Activated B cell treated with CpG ODN at 0.5 μM for 24 hours (primary cell): ENCODE measurements around the gene TRIM2. TPM values are rescaled to one million over a fixed set of nuclear protein-coding genes. Genes with fewer than 3 reads are reported as not detected.

Experiments
- ATAC-seq: fragments of 200-7000 bp; cut with Tn5 transposase; one replicate; pipeline ENCODE4 v1.10.0; 2021; ENCODE audit warnings: low read depth, mild to moderate bottlenecking, moderate library complexity
- CTCF ChIA-PET: fragments of 350-600 bp; sonication (Branson Sonifier 250); formaldehyde crosslinking; loops from one replicate; lab custom pipeline; 2021; ENCODE audit warnings: antibody characterized with exemption; lab: Charles Lee
- POLR2A ChIA-PET: fragments of 350-600 bp; sonication (Branson Sonifier 250); formaldehyde crosslinking; loops from one replicate; lab custom pipeline; 2021; ENCODE audit warnings: antibody characterized with exemption; lab: Charles Lee
- DNase-seq: peaks from one replicate; pipeline ENCODE4 v3.0.0; 2022
- H3K27ac Mint-ChIP-seq: one replicate; pipeline ENCODE4 v1.8.0; 2020; ENCODE audit warnings: mixed read lengths
- H3K27me3 Mint-ChIP-seq: one replicate; pipeline ENCODE4 v1.8.0; 2021; ENCODE audit warnings: mixed read lengths
- H3K36me3 Mint-ChIP-seq: one replicate; pipeline ENCODE4 v1.8.0; 2021; ENCODE audit warnings: low read depth, mixed read lengths
- H3K4me1 Mint-ChIP-seq: one replicate; pipeline ENCODE4 v1.8.0; 2021; ENCODE audit warnings: mixed read lengths
- H3K4me3 Mint-ChIP-seq: one replicate; pipeline ENCODE4 v1.8.0; 2020; ENCODE audit warnings: mild to moderate bottlenecking, mixed read lengths
- H3K9me3 Mint-ChIP-seq: one replicate; pipeline ENCODE4 v1.8.0; 2020; ENCODE audit warnings: mixed read lengths
- intact Hi-C: fragments of 100-400 bp; cut with micrococcal nuclease; formaldehyde crosslinking; loops from one replicate; pipeline ENCODE4 v1.15.1; 2024
- total RNA-seq: library from RNA; stranded (reverse); gene quantifications from 2 replicates; pipeline ENCODE4 v1.2.3, GENCODE V29; 2022
- TF ChIP-seq, protein P1 (sequence below): fragments of 200-600 bp; IDR thresholded peaks from one replicate; pipeline ENCODE4 v1.8.0; 2022; ENCODE audit warnings: antibody characterized with exemption, mild to moderate bottlenecking

TRIM2 gene
- total RNA-seq, 1 donor from 2014 or later: 5.1 TPM

- ChIA-PET CTCF (interaction anchor here (1.5 kb wide), 1 partner anchor 474 kb away, joined by 3 read pairs; no protein-coding TSS in a partner anchor), POLR2A (no interaction called here)
- Mint-ChIP-seq H3K4me1 (no peaks in the 10 kb centered on the region), H3K9me3 (peaks cover 2% of the 10 kb centered on the region), H3K4me3 (no peak overlapping the region), H3K27me3 (peaks cover 22% of the 10 kb centered on the region), H3K27ac (no peak overlapping the region), H3K36me3 (no peaks in the 10 kb centered on the region)
- no peak for DNase-seq
- TF ChIP-seq, protein P1, sequence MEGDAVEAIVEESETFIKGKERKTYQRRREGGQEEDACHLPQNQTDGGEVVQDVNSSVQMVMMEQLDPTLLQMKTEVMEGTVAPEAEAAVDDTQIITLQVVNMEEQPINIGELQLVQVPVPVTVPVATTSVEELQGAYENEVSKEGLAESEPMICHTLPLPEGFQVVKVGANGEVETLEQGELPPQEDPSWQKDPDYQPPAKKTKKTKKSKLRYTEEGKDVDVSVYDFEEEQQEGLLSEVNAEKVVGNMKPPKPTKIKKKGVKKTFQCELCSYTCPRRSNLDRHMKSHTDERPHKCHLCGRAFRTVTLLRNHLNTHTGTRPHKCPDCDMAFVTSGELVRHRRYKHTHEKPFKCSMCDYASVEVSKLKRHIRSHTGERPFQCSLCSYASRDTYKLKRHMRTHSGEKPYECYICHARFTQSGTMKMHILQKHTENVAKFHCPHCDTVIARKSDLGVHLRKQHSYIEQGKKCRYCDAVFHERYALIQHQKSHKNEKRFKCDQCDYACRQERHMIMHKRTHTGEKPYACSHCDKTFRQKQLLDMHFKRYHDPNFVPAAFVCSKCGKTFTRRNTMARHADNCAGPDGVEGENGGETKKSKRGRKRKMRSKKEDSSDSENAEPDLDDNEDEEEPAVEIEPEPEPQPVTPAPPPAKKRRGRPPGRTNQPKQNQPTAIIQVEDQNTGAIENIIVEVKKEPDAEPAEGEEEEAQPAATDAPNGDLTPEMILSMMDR: no peak
- intact Hi-C loops: no loop called here
- ATAC-seq: no peak
These were observed 34.5 kb upstream of the TRIM2 start for GRCh38 chr4:153169776-153170175.

- H3K4me1 Mint-ChIP-seq: no peaks in the 10 kb centered on the region
- intact Hi-C loops: no loop called here
- no peaks in the 10 kb centered on the region for H3K9me3 Mint-ChIP-seq
- H3K36me3 Mint-ChIP-seq: no peaks in the 10 kb centered on the region
- no peak overlapping the region for H3K27ac Mint-ChIP-seq
- POLR2A ChIA-PET: no interaction called here
- CTCF ChIA-PET: interaction anchor here (1.5 kb wide), 1 partner anchor 473 kb away, joined by 3 read pairs; no protein-coding TSS in a partner anchor
- ATAC-seq (no peak), DNase-seq (no peak)
- H3K4me3 Mint-ChIP-seq: no peak overlapping the region
- TF ChIP-seq, protein P1: no peak
- peaks cover 20% of the 10 kb centered on the region for H3K27me3 Mint-ChIP-seq
These were observed 33.8 kb upstream of the TRIM2 start for GRCh38 chr4:153170407-153170806.

- H3K4me3 Mint-ChIP-seq: no peak overlapping the region
- ATAC-seq (no peak), DNase-seq (no peak)
- H3K27ac Mint-ChIP-seq: no peak overlapping the region
- no peaks in the 10 kb centered on the region for H3K36me3 Mint-ChIP-seq
- POLR2A ChIA-PET: no interaction called here
- CTCF ChIA-PET: no interaction called here
- H3K27me3 Mint-ChIP-seq: peaks cover 5% of the 10 kb centered on the region
- TF ChIP-seq, protein P1: no peak
- intact Hi-C loops: no loop called here
- H3K4me1 Mint-ChIP-seq: no peaks in the 10 kb centered on the region
- no peaks in the 10 kb centered on the region for H3K9me3 Mint-ChIP-seq
These were observed 29.2 kb upstream of the TRIM2 start for GRCh38 chr4:153174821-153175567.

DNA sequence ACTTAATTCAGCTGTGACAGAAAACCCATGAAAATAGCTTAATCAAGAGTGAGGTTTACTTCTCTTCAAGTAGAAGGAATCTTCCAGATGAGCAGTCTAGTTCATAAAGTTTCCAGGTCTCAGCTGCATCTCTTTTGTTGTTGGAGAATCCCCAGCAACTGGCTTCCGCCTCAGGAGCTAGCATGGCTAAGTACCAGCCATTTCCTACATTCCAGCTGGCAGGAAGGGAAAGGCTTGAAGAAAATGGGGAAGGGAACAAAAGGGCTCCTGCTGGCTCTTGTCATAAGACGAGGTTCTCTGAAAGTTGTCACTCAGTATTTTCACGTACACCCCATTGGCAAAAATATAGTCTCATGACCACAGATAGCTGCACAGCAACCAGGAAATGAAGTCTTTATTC is 27.3 kb upstream of the TRIM2 start:
- ChIA-PET CTCF (no interaction called here), POLR2A (no interaction called here)
- Mint-ChIP-seq H3K27me3 (peaks cover 5% of the 10 kb centered on the region), H3K4me1 (no peaks in the 10 kb centered on the region), H3K27ac (no peak overlapping the region), H3K4me3 (no peak overlapping the region), H3K9me3 (no peaks in the 10 kb centered on the region), H3K36me3 (no peaks in the 10 kb centered on the region)
- ATAC-seq (no peak), DNase-seq (no peak)
- intact Hi-C loops: no loop called here
- TF ChIP-seq, protein P1: no peak

DNA sequence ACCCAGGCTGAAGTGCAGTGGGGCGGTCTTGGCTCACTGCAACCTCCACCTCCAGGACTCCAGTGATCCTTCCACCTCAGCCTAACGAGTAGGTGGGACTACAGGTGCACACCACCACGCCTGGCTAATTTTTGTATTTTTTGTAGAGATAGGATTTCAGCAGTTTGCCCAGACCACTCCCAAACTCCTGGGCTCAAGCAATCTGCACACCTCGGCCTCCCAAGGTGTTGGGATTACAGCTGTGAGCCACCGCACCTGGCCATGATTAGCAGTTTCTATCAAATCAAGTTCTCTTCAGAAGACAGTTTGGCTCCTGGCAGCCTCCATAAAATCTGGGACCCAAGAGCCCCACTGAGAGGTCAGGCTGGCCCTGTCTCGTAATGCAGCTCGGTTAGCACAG is 26.4 kb upstream of the TRIM2 start:
- Mint-ChIP-seq H3K4me1 (no peaks in the 10 kb centered on the region), H3K4me3 (no peak overlapping the region), H3K9me3 (no peaks in the 10 kb centered on the region), H3K27ac (no peak overlapping the region), H3K27me3 (peaks cover 5% of the 10 kb centered on the region), H3K36me3 (no peaks in the 10 kb centered on the region)
- ChIA-PET POLR2A (no interaction called here), CTCF (no interaction called here)
- DNase-seq (no peak), ATAC-seq (no peak)
- TF ChIP-seq, protein P1: no peak
- intact Hi-C loops: no loop called here
